GM12878 (cell line): ENCODE data around the gene USH1G. TPM values are rescaled to one million over a fixed set of nuclear protein-coding genes. Genes with fewer than 3 reads are reported as not detected.

Experiments used
- ATAC-seq: fragments of 200-7000 bp; cut with Tn5 transposase; 3 replicates; pipeline ENCODE4 v1.9.1; 2020; ENCODE audit warnings: mild to moderate bottlenecking, moderate library complexity
- BruUV-seq: library from RNA; stranded (reverse); fragments of 400-500 nt; replicated peaks from 2 replicates; lab custom pipeline; 2021; lab: Mats Ljungman, UMichigan
- CTCF ChIA-PET: fragments of 300-600 bp; sonication (Branson Sonifier 250); formaldehyde crosslinking; extraction: SDS; loops from one replicate; lab custom pipeline; 2021; ENCODE audit warnings: inconsistent platforms; lab: Yijun Ruan, JAX
- POLR2A ChIA-PET: fragments of 350-600 bp; formaldehyde crosslinking; extraction: SDS; loops from one replicate; lab custom pipeline; 2021; ENCODE audit warnings: inconsistent platforms; lab: Charles Lee
- RAD21 ChIA-PET: fragments of 300-600 bp; sonication (Branson Sonifier 250); formaldehyde crosslinking; loops from one replicate; lab custom pipeline; 2023; ENCODE audit warnings: antibody characterized with exemption; ENCODE audit not compliant: unreplicated experiment; lab: Charles Lee
- SMC1A ChIA-PET: fragments of 300-600 bp; sonication (Branson Sonifier 250); formaldehyde crosslinking; loops from one replicate; lab custom pipeline; 2023; ENCODE audit not compliant: unreplicated experiment, uncharacterized antibody; lab: Charles Lee
- DNase-seq: peaks from one replicate; pipeline ENCODE4 v3.0.0-alpha.2; 2011; ENCODE audit warnings: low read depth, low spot score
- FAIRE-seq: peaks from 3 replicates; lab custom pipeline; 2011; peaks lifted over from hg19 to GRCh38; lab: Jason Lieb, UNC
- H2AFZ ChIP-seq: 2 replicates; pipeline ENCODE4 v1.6.0; 2011; ENCODE audit warnings: low read depth, low read length, control low read depth; ENCODE audit not compliant: control insufficient read depth
- H3K27ac ChIP-seq: 2 replicates; pipeline ENCODE4 v1.5.1; 2011; ENCODE audit warnings: control low read depth; ENCODE audit not compliant: control insufficient read depth, insufficient read depth
- H3K27me3 ChIP-seq, 2 experiments: replicated peaks in 1 of 2; 2 replicates each; pipeline versions ENCODE4 v1.6.0 to v1.6.1; 2011; ENCODE audit warnings: low read length in 1 of 2; ENCODE audit not compliant: control insufficient read depth in 2 of 2, insufficient read depth in 2 of 2
- H3K36me3 ChIP-seq, 2 experiments: 2 replicates each; pipeline ENCODE4 v1.5.1; 2011; ENCODE audit warnings: low read length in 1 of 2; ENCODE audit not compliant: control insufficient read depth in 2 of 2, insufficient read depth in 2 of 2
- H3K4me1 ChIP-seq: 2 replicates; pipeline ENCODE4 v1.6.1; 2011; ENCODE audit warnings: mild to moderate bottlenecking, low read length, moderate library complexity, mixed read lengths; ENCODE audit not compliant: control insufficient read depth, insufficient read depth
- H3K4me2 ChIP-seq: 2 replicates; pipeline ENCODE4 v1.6.0; 2011; ENCODE audit warnings: control low read depth; ENCODE audit not compliant: control insufficient read depth, insufficient read depth
- H3K4me3 ChIP-seq: fragments of 200-600 bp; sonication (generic); 2 replicates; pipeline ENCODE4 v1.5.1; 2016
- H3K79me2 ChIP-seq: 2 replicates; pipeline ENCODE4 v1.6.0; 2011; ENCODE audit warnings: low read length; ENCODE audit not compliant: control insufficient read depth, insufficient read depth
- H3K9ac ChIP-seq: 2 replicates; pipeline ENCODE4 v1.8.0; 2011; ENCODE audit warnings: low read length, control low read depth, mixed read lengths; ENCODE audit not compliant: control insufficient read depth, insufficient read depth
- H3K9me3 ChIP-seq: replicated peaks from 3 replicates; pipeline ENCODE4 v1.5.1; 2011; ENCODE audit warnings: mild to moderate bottlenecking, low read length; ENCODE audit not compliant: control insufficient read depth, insufficient read depth
- H4K20me1 ChIP-seq: 2 replicates; pipeline ENCODE4 v1.6.0; 2011; ENCODE audit not compliant: control insufficient read depth, insufficient read depth
- EP300 ChIP-seq, 2 experiments: fragments of 150-350 bp in 1 of 2; IDR thresholded peaks; 2 replicates each; pipeline ENCODE4 v1.6.1; 2011 to 2012; ENCODE audit warnings: low read depth in 2 of 2, low read length in 2 of 2, borderline replicate concordance in 1 of 2, improper control_type of control experiment in 1 of 2, inconsistent platforms in 1 of 2; ENCODE audit not compliant: control insufficient read depth in 1 of 2
- RCOR1 ChIP-seq: conservative IDR thresholded peaks from 2 replicates; pipeline ENCODE4 v1.6.1; 2012; ENCODE audit warnings: low read depth, low read length, improper control_type of control experiment
- WGBS: methylation state at CpG from one replicate; pipeline ENCODE4 v1.1.6; 2016; ENCODE audit warnings: low lambda C conversion rate; ENCODE audit not compliant: insufficient replicate concordance, insufficient coverage; ENCODE audit errors: missing lambda C conversion rate; 5-methylcytosine and 5-hydroxymethylcytosine counted together
- in situ Hi-C: fragments of 300-500 bp; cut with MboI; formaldehyde crosslinking; loops from 9 replicates; pipeline ENCODE4 v1.14.3; 2018; ENCODE audit warnings: mixed read lengths
- intact Hi-C: fragments of 100-400 bp; cut with micrococcal nuclease; formaldehyde crosslinking; loops from one replicate; pipeline ENCODE4 v1.14.2; 2022; ENCODE audit not compliant: unreplicated experiment
- polyA plus RNA-seq, 11 experiments: library from polyadenylated mRNA; depleted of rRNA in 4 of 11; unstranded in 6 of 11; stranded (reverse) in 5 of 11; fragments of >200 nt; fragmentation: Nextera tagmentation in 4 of 11; fragmentation: Illumina TruSeq in 1 of 11; extraction: Ambion mirVana in 4 of 11; extraction: Trizol in 1 of 11; gene quantifications; 1 replicate in 1 of 11; 2 replicates in 10 of 11; pipeline versions ENCODE4 v1.2.1 to v1.2.3, GENCODE V29; 2011 to 2016; ENCODE audit warnings: inconsistent platforms in 2 of 11, missing spikeins in 2 of 11, low read depth in 1 of 11
- total RNA-seq, 4 experiments: library from RNA; depleted of rRNA in 3 of 4; stranded (reverse); fragments of >200 nt in 3 of 4; fragmentation: Illumina TruSeq in 1 of 4; extraction: Trizol in 1 of 4; gene quantifications; 2 replicates each; pipeline versions ENCODE4 v1.2.1 to v1.2.3, GENCODE V29; 2013 to 2021
- TF ChIP-seq, protein P1 (sequence below): fragments of 450-650 bp; IDR thresholded peaks from 2 replicates; pipeline ENCODE4 v1.6.1; 2018; ENCODE audit warnings: borderline replicate concordance, mild to moderate bottlenecking; ENCODE audit not compliant: partially characterized antibody
- TF ChIP-seq, protein P2 (sequence below): fragments of 450-650 bp; IDR thresholded peaks from 2 replicates; pipeline ENCODE4 v1.6.1; 2017; ENCODE audit warnings: mild to moderate bottlenecking, moderate library complexity
- TF ChIP-seq, protein P3 (sequence below): fragments of 450-650 bp; IDR thresholded peaks from 2 replicates; pipeline ENCODE4 v1.6.1; 2017; ENCODE audit warnings: antibody characterized with exemption, mild to moderate bottlenecking, moderate library complexity
- TF ChIP-seq, protein P4 (sequence below): fragments of 450-650 bp; IDR thresholded peaks from 2 replicates; pipeline ENCODE4 v1.6.1; 2018; ENCODE audit warnings: mild to moderate bottlenecking, low read depth, moderate library complexity; ENCODE audit not compliant: partially characterized antibody

Gene USH1G
- total and polyA plus RNA-seq, 10 of the 15 experiments (the other 5 are each of a cell fraction or from before 2014, with no cell fraction given), result 0.05 to 0.62 (median 0.09) TPM; not detected in 7

DNA sequence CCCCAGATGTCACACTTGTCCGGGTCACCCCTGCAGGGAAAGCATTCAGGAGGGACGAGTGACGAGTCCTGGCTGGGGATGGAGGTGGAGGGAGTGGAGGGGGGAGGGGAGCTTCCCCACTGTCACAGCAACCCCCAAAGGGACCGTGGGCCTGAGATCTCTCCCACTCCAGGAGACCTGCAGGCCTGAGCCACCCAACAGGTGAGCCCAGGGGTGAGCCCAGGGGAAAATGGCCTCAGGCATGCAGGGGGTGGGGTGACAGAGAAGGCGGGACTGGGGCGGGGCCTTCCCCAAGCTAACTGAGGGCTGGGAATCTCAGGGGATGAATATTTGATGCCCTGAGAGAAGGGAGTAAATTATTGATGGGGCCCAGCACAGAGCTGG is 2.4 kb downstream of the USH1G start (continued):
- TF ChIP-seq, protein P1, sequence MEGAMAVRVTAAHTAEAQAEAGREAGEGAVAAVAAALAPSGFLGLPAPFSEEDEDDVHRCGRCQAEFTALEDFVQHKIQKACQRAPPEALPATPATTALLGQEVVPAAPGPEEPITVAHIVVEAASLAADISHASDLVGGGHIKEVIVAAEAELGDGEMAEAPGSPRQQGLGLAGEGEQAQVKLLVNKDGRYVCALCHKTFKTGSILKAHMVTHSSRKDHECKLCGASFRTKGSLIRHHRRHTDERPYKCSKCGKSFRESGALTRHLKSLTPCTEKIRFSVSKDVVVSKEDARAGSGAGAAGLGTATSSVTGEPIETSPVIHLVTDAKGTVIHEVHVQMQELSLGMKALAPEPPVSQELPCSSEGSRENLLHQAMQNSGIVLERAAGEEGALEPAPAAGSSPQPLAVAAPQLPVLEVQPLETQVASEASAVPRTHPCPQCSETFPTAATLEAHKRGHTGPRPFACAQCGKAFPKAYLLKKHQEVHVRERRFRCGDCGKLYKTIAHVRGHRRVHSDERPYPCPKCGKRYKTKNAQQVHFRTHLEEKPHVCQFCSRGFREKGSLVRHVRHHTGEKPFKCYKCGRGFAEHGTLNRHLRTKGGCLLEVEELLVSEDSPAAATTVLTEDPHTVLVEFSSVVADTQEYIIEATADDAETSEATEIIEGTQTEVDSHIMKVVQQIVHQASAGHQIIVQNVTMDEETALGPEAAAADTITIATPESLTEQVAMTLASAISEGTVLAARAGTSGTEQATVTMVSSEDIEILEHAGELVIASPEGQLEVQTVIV, result no peak
- TF ChIP-seq EP300 (IDR thresholded peaks at IDR 0.05; ENCODE audit: borderline replicate concordance in 1 of 2, control insufficient read depth in 1 of 2, low read depth in 2 of 2, low read length in 2 of 2), result no peak
- TF ChIP-seq, protein P2, sequence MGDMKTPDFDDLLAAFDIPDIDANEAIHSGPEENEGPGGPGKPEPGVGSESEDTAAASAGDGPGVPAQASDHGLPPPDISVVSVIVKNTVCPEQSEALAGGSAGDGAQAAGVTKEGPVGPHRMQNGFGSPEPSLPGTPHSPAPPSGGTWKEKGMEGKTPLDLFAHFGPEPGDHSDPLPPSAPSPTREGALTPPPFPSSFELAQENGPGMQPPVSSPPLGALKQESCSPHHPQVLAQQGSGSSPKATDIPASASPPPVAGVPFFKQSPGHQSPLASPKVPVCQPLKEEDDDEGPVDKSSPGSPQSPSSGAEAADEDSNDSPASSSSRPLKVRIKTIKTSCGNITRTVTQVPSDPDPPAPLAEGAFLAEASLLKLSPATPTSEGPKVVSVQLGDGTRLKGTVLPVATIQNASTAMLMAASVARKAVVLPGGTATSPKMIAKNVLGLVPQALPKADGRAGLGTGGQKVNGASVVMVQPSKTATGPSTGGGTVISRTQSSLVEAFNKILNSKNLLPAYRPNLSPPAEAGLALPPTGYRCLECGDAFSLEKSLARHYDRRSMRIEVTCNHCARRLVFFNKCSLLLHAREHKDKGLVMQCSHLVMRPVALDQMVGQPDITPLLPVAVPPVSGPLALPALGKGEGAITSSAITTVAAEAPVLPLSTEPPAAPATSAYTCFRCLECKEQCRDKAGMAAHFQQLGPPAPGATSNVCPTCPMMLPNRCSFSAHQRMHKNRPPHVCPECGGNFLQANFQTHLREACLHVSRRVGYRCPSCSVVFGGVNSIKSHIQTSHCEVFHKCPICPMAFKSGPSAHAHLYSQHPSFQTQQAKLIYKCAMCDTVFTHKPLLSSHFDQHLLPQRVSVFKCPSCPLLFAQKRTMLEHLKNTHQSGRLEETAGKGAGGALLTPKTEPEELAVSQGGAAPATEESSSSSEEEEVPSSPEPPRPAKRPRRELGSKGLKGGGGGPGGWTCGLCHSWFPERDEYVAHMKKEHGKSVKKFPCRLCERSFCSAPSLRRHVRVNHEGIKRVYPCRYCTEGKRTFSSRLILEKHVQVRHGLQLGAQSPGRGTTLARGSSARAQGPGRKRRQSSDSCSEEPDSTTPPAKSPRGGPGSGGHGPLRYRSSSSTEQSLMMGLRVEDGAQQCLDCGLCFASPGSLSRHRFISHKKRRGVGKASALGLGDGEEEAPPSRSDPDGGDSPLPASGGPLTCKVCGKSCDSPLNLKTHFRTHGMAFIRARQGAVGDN, result no peak

DNA sequence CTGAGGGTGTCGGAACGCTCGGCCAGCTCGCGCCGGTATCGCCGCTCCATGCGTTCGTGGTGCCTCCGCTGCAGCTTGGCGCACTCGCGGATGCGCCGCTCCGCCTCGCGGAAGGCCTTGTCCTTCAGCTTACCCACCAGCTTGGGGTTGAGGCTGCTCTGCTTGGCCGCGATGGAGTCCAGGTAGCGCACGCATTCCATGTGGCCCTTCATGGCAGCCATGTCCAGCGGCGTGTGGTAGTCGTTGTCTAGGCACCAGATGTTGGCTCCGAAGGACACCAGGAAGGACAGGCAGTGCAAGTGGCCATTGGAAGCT is 2.8 kb downstream of the USH1G start:
- DNase-seq (no peak), FAIRE-seq (no peak), ATAC-seq (no peak)
- no peak overlapping the region for H3K4me3 ChIP-seq
- CTCF ChIA-PET, result interaction anchor here (12.6 kb wide), 1 partner anchor 37 kb away, joined by 274 read pairs; no protein-coding TSS in a partner anchor
- H3K79me2 ChIP-seq, result no peaks in the 10 kb centered on the region
- in situ Hi-C loops, result loop anchor here (5.0 kb wide), 1 partner anchor 37 kb away; no protein-coding TSS in a partner anchor
- no peak overlapping the region for H3K9ac ChIP-seq
- H3K27ac ChIP-seq, result no peak overlapping the region
- no peaks in the 10 kb centered on the region for H3K4me1 ChIP-seq
- no peak overlapping the region for H3K4me2 ChIP-seq
- SMC1A ChIA-PET, result interaction anchor here (0.5 to 3.0 kb wide), 3 partner anchors 37 to 1438 kb away, joined by 3 to 10 read pairs (median 5); no protein-coding TSS in a partner anchor
- WGBS, result 92% methylated on average over 27 of the region's 27 CpGs
- RAD21 ChIA-PET, result interaction anchor here (1.0 to 8.1 kb wide), 5 partner anchors 8 to 41 kb away, joined by 3 to 73 read pairs (median 4); no protein-coding TSS in a partner anchor
- BruUV-seq, result no TSS peak
- intact Hi-C loops, result no loop called here
- no peaks in the 10 kb centered on the region for H3K36me3 ChIP-seq
- H3K27me3 ChIP-seq, result peaks cover 11 to 16% of the 10 kb centered on the region in 2 experiments
- POLR2A ChIA-PET, result interaction anchor here (0.7 kb wide), 1 partner anchor 48 kb away, joined by 3 read pairs; no protein-coding TSS in a partner anchor
- no peaks in the 10 kb centered on the region for H4K20me1 ChIP-seq
- no peaks in the 10 kb centered on the region for H3K9me3 ChIP-seq
- no peak overlapping the region for H2AFZ ChIP-seq
- TF ChIP-seq, protein P3, sequence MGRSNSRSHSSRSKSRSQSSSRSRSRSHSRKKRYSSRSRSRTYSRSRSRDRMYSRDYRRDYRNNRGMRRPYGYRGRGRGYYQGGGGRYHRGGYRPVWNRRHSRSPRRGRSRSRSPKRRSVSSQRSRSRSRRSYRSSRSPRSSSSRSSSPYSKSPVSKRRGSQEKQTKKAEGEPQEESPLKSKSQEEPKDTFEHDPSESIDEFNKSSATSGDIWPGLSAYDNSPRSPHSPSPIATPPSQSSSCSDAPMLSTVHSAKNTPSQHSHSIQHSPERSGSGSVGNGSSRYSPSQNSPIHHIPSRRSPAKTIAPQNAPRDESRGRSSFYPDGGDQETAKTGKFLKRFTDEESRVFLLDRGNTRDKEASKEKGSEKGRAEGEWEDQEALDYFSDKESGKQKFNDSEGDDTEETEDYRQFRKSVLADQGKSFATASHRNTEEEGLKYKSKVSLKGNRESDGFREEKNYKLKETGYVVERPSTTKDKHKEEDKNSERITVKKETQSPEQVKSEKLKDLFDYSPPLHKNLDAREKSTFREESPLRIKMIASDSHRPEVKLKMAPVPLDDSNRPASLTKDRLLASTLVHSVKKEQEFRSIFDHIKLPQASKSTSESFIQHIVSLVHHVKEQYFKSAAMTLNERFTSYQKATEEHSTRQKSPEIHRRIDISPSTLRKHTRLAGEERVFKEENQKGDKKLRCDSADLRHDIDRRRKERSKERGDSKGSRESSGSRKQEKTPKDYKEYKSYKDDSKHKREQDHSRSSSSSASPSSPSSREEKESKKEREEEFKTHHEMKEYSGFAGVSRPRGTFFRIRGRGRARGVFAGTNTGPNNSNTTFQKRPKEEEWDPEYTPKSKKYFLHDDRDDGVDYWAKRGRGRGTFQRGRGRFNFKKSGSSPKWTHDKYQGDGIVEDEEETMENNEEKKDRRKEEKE, result no peak
- no peak for TF ChIP-seq RCOR1
- TF ChIP-seq, protein P4, sequence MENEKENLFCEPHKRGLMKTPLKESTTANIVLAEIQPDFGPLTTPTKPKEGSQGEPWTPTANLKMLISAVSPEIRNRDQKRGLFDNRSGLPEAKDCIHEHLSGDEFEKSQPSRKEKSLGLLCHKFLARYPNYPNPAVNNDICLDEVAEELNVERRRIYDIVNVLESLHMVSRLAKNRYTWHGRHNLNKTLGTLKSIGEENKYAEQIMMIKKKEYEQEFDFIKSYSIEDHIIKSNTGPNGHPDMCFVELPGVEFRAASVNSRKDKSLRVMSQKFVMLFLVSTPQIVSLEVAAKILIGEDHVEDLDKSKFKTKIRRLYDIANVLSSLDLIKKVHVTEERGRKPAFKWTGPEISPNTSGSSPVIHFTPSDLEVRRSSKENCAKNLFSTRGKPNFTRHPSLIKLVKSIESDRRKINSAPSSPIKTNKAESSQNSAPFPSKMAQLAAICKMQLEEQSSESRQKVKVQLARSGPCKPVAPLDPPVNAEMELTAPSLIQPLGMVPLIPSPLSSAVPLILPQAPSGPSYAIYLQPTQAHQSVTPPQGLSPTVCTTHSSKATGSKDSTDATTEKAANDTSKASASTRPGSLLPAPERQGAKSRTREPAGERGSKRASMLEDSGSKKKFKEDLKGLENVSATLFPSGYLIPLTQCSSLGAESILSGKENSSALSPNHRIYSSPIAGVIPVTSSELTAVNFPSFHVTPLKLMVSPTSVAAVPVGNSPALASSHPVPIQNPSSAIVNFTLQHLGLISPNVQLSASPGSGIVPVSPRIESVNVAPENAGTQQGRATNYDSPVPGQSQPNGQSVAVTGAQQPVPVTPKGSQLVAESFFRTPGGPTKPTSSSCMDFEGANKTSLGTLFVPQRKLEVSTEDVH, result no peak
